Activated CD4-positive, CD25-positive, alpha-beta regulatory T cell treated with anti-CD3 and anti-CD28 coated beads, Interleukin-2, amount 50 U/mL, for 16 hours (primary cell): ENCODE data around the gene OR1E1.
"Not testable (repeated sequence)": the region's sequence is repeated elsewhere in the genome, so short reads cannot be mapped to it uniquely, and the experiment has no call there.

ENCODE experiments used
- DNase-seq: peaks from one replicate; pipeline ENCODE4 v3.0.0-alpha.2; 2020; ENCODE audit warnings: low read depth, low spot score

OR1E1 gene

DNA sequence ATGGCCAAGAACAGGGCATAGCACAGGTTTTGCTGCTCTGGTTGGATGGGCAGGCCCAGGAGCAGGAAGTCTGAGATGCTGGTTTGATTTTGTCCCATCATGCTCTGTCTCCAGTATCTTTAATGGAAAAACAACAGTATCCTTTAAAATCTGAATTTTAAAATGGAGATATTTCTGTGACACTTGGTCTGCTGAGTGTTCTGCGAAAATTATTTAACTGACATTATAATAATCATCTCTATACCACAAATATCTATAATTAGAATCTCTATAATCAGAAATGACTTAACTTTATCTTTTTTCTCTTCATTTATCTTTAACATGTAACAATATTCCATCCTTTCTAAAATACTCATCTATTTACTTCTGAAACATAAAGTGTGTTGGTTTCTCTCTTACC is at the start of gene OR1E1:
TSS of gene OR1E1 (minus strand) at position 101 of the 400 bp plus-strand sequence. CDS start at position 101, 0 bp downstream.
- no peak for DNase-seq

DNA sequence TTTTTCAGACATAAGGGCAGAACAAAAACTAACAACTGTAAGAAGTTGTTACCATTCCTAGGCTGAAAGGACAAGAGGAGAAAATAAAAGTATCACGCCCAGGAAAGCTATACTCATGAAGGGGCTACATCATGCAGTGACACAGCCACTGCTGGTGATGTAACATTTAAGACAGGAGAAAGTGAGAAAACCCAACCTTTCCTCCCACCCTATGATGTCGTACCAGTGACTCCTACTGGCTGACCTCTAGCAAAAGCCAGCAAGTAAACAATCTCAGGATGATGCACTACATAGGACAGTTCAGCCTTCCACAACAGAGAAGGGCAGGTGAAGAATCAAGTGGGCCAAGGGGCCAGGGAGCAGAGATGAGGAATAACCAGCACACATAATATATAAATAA is 49.4 kb upstream of the OR1E1 start:
- DNase-seq, result no peak

- DNase-seq, result no peak
These were observed 42.2 kb upstream of the OR1E1 start for GRCh38 chr17:3440451-3440850.

DNA sequence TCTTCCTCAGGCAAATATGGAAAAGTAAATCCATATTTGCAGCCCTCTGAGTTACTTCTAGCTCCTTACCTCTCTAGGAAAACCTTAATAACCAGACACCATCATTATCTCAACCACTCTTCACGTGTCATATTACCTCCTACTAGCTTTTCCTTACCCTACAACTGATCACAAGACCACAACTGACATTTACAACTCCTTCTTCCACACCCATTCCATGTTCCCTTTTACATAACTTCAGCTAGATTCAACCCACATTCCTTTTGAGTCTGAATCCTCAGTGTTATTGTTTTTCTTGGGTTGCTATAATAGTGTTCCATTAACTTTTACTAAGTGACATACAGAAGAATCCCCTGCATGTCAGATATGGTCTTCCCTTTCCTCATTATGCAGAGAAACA is 40.2 kb upstream of the OR1E1 start:
- no peak for DNase-seq

- no peak for DNase-seq
These were observed 35.5 kb upstream of the OR1E1 start, which contains the start of gene OR1E2 for GRCh38 chr17:3433741-3434140. Gene OR1E2, minus strand, starts transcription at chr17:3433841. Its CDS starts 0 bp downstream, at chr17:3433841.

GRCh38 chr17:3433215-3433614 is 35.0 kb upstream of the OR1E1 start:
- not testable (repeated sequence) for DNase-seq

GRCh38 chr17:3418222-3418621 is 20.0 kb upstream of the OR1E1 start:
- no peak for DNase-seq

DNA sequence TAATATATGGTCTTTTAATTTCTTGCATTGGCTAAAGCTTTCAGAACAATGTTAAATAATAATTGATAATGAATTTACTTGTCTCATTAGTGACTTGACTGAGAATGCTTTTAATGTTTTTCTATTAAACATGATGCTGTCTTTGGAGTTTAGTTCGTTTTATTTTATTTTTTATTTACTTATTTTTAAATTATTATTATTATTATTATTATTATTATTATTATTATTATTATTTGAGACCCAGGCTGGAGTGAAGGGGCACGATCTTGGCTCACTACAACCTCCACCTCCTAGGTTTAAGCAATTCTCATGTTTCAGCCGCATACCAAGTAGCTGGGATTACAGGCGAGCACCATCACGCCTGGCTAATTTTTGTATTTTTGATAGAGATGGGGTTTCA is 17.4 kb upstream of the OR1E1 start:
- no peak for DNase-seq

DNA sequence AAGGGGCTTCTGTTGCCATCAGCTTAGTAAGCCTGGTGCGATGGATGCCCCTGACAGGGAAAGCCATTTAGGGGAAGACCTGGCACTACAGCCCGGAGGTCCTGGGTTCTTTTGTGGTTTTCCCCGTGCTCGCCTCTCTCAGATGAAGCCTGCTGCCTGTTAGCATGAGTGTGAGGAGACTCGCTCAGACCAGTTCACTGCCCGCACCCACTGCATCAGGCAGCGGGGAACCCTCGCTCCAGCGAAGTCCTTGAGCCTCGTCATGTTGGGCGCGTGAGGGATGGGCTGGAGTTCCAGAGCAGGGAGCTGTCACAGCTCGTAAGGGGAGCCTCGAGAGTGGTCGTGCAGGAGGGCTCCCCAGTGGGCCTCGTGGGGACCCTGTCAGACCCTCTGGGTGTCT is 14.0 kb upstream of the OR1E1 start:
- DNase-seq, result not testable (repeated sequence)

DNA sequence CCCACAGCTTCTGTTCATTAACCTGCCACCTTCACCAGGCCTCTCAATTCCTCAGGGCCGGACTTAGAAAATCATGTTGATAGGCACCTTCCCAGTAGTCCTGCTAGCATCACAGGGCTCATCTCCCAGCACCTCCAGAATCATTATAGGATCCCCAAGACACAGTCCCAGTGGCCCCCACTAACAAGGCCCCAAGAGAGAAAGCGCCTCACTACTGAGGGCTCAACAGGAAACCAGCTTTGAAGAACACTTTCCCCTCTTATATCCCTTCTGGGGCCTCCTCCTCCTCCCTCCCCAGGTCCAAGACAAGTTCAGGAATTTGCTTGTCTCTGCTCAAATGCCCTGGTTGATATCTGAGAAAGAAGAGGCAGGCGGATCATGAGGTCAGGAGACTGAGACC is 12.9 kb upstream of the OR1E1 start, which contains the start of gene OR3A3:
TSS of gene OR3A3 (plus strand) at position 301 of the 400 bp plus-strand sequence.
- no peak for DNase-seq

DNA sequence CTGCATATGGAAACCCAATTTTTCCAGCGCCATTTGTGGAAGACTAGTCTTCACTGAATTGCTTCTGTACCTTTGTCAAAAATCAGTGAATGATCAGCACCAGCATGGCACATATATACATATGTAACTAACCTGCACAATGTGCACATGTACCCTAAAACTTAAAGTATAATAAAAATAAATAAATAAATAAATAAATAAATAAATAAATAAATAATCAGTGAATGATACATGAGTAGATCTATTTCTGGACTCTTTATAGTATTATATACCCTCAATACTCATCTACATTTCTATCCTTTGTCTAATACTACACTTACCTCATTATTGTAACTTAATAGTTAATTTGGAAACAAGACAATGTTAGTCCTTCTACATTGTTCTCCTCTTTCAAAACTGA is 5.6 kb upstream of the OR1E1 start:
- DNase-seq, result not testable (repeated sequence)

DNA sequence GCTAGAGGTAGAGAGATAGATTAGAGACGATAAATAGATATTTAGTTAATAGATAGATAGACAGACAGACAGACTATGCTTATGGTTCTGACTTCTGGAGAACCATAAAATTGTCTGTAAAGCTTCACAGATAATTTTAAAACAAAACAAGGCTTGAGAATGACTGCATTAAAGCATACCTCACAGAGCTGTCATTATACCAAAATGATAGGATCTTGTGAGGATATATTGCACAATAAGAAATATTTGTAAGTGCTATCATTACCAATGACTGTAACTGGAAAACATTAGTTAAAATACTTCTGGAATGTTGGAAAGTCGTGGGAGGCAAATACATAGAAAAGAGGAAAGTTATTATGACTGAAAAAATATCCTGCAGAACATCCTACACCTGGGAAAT is 3.6 kb upstream of the OR1E1 start:
- no peak for DNase-seq

- no peak for DNase-seq
These were observed 1.8 kb upstream of the OR1E1 start for GRCh38 chr17:3400055-3400454.

GRCh38 chr17:3397801-3398200 is 409 bp downstream of the OR1E1 start:
- DNase-seq, result not testable (repeated sequence)

DNA sequence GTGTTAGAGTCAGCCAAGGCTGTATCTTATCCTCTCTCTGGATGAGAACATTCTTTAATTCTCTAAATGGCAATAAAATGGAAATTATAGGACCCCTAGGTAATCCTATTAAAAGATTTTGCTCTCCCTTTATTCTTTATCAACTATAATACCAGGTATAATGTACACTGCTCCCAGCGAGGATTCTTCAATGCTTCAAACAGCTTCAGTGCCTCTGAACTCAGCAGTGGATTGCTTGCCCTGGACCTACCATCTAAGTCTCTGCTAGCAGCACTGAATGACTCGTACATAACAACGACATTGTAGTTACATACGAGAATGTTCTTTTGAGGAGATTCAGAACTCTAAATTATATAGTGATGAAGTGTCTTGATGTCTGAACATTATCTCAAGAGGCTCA is 8.4 kb downstream of the OR1E1 start:
- DNase-seq, result no peak

- DNase-seq, result no peak
These were observed 12.1 kb downstream of the OR1E1 start, which contains the start of gene OR3A2 for GRCh38 chr17:3385869-3386816. Gene OR3A2, minus strand, starts transcription at chr17:3386308.

DNA sequence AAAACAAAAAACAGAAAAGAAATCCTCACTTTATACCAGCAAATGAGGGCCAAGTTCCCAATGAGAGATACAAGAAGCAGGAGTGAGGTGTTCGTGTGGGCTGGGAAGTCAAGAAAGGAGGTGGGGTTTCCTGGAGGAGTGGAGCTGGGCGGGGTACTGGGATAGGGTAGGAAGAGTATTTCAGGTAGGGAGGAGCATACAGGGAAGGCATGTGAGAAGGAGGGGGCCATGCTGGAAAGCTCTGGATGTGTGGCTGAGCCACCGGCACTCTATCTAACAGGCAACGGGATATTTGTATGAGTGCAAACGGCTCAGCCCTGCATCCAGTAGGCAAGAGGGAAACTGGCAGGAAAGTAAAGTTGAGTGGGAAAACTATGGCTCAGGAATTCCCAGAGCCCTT is 16.3 kb downstream of the OR1E1 start:
- DNase-seq, result no peak

GRCh38 chr17:3378321-3378720 is 19.9 kb downstream of the OR1E1 start:
- DNase-seq, result no peak

DNA sequence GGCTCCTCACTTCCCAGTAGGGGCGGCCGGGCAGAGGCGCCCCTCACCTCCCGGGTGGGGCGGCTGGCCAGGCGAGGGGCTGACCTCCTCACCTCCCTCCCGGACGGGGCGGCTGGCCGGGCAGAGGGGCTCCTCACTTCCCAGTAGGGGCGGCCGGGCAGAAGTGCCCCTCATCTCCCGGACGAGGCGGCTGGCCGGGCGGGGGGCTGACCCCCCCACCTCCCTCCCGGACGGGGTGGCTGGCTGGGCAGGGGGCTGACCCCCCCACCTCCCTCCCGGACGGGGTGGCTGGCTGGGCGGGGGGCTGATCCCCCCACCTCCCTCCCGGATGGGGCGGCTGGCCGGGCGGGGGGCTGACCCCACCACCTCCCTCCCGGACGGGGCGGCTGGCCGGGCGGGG is 27.0 kb downstream of the OR1E1 start:
- DNase-seq, result not testable (repeated sequence)
